Measurements from ENCODE around the gene TUBB4B.

DNA sequence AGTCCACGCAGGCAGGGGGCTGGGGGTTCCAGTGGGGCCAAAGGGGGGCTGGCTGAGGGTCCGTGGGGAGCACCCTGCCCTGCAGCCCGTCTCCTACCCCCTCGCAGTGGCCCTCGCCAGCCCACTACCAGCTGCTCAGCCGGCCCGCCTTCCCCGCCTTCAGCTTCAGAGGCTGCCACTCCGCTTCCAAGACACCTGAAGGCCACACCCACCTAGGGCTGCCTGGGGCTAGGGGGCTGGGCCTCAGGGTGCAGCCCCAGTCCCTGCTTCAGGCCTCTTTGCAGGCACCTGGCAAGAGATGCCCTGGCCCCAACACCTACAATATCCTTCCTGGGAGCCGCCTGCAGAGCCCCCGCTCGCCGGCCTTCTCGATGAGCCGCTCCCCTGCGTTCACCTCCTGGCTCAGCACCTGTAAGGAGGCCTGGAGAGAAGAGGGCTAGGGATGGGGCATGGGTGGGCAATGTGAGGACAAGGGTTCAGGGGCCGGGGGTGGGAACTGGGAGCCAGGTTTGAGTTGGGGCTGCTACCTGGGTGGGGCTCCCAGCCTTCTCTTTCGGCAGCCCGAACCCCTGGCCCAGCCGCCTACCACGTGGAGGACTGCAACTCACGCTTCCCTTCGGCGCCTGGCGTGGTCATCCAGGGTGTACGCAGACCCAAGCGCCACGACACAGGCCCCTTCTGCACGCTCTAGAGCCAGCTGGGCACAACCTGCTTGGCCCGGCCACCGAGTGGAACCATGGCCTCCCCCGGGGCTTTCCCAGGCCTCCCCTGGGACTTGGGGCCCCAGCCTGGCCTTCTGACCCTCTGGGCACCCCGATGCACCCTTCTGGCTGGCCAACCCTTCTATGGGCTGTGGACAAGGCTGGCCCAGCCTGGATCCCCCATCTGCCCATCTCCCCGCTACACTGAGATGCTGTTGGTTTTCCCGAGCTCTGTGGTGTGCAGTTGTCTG lies 11.7 kb downstream of the TUBB4B start:
- TF ChIP-seq POLR2A (IDR thresholded peaks at IDR 0.05) (no peak), POLR2AphosphoS5 (IDR thresholded peaks at IDR 0.05) (no peak)
- TF ChIP-seq, protein P1, sequence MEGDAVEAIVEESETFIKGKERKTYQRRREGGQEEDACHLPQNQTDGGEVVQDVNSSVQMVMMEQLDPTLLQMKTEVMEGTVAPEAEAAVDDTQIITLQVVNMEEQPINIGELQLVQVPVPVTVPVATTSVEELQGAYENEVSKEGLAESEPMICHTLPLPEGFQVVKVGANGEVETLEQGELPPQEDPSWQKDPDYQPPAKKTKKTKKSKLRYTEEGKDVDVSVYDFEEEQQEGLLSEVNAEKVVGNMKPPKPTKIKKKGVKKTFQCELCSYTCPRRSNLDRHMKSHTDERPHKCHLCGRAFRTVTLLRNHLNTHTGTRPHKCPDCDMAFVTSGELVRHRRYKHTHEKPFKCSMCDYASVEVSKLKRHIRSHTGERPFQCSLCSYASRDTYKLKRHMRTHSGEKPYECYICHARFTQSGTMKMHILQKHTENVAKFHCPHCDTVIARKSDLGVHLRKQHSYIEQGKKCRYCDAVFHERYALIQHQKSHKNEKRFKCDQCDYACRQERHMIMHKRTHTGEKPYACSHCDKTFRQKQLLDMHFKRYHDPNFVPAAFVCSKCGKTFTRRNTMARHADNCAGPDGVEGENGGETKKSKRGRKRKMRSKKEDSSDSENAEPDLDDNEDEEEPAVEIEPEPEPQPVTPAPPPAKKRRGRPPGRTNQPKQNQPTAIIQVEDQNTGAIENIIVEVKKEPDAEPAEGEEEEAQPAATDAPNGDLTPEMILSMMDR (IDR thresholded peaks at IDR 0.05 in 8 of 11, conservative IDR thresholded peaks at IDR 0.05 in 3 of 11): no peak
